Endothelial cell of hepatic sinusoid (primary cell): ENCODE results near the gene COMP.

Experiments
- in situ Hi-C: cut with HindIII; loops from 2 replicates; pipeline ENCODE4 v1.10.0; 2017; ENCODE audit warnings: low sequenced_read_pairs

Gene COMP

GRCh38 chr19:18750295-18750970 is 40.7 kb downstream of the COMP start:
- in situ Hi-C loops = no loop called here

GRCh38 chr19:18749362-18750231 is 41.5 kb downstream of the COMP start:
- in situ Hi-C loops = loop anchor here (5.0 kb wide), 1 partner anchor 98 kb away; no protein-coding TSS in a partner anchor

GRCh38 chr19:18746401-18747325 is 44.4 kb downstream of the COMP start:
- in situ Hi-C loops = loop anchor here (5.0 kb wide), 1 partner anchor 101 kb away; no protein-coding TSS in a partner anchor

- in situ Hi-C loops = loop anchor here (5.0 kb wide), 1 partner anchor 101 kb away; no protein-coding TSS in a partner anchor
Measured at GRCh38 chr19:18745931-18746330, 45.2 kb downstream of the COMP start.

- in situ Hi-C loops = loop anchor here (5.0 kb wide), 1 partner anchor 102 kb away; no protein-coding TSS in a partner anchor
Measured at GRCh38 chr19:18745012-18745735, 45.9 kb downstream of the COMP start.

- in situ Hi-C loops = no loop called here
Measured at GRCh38 chr19:18743784-18744418, 47.2 kb downstream of the COMP start.

GRCh38 chr19:18742838-18743783 is 48.0 kb downstream of the COMP start:
- in situ Hi-C loops = no loop called here

GRCh38 chr19:18742324-18742723 is 48.8 kb downstream of the COMP start:
- in situ Hi-C loops = no loop called here

- in situ Hi-C loops = no loop called here
Measured at GRCh38 chr19:18741124-18742121, 49.7 kb downstream of the COMP start.

- in situ Hi-C loops = no loop called here
Measured at GRCh38 chr19:18738961-18739690, 52.0 kb downstream of the COMP start.

- in situ Hi-C loops = no loop called here
Measured at GRCh38 chr19:18737954-18738351, 53.2 kb downstream of the COMP start.

GRCh38 chr19:18737337-18737953 is 53.7 kb downstream of the COMP start:
- in situ Hi-C loops = no loop called here

- in situ Hi-C loops = no loop called here
Measured at GRCh38 chr19:18736415-18737336, 54.4 kb downstream of the COMP start.

- in situ Hi-C loops = no loop called here
Measured at GRCh38 chr19:18735752-18736151, 55.4 kb downstream of the COMP start.

- in situ Hi-C loops = no loop called here
Measured at GRCh38 chr19:18735324-18735723, 55.8 kb downstream of the COMP start.
